Stimulated activated CD4-positive, alpha-beta T cell treated with anti-CD3 and anti-CD28 coated beads, TNF-alpha, amount 100 ng/mL, for 48 hours (primary cell): Measurements from ENCODE around the gene ZDHHC11.

Experiments used
- DNase-seq, 3 donors: peaks; one replicate each; pipeline ENCODE4 v3.0.0-alpha.2; 2020; ENCODE audit warnings: low read depth in 3 of 3

The ZDHHC11 gene

DNA sequence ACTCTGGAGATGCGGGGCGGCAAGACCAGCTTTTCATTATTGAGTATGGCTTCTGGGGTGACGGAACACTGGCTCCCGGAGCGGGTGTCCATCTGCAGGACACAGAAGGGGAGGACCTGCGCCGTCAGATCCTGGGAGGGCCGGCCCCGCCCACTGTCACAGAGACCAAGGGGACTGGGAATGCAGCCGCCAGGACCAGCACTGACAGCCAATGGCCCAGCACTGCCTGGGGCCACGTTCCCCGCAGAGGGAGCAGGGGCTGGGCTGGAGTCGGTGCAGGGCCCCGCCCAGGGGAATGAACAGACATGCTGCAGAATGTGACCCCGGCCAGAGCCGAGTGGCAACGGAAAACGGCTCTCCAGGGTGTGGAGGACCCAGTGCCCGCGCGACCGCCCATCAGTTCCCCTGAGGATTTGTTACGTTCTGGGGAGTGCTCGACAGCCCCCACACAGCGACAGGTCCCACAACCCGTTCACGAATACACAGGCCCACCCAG lies at the start of gene ZDHHC11:
TSS of gene ZDHHC11 (minus strand) at position 476 of the 496 bp plus-strand sequence. CDS start at position 92, 384 bp downstream.
- no peak for DNase-seq

- DNase-seq = no peak
Observed at GRCh38 chr5:893711-894110, 42.9 kb upstream of the ZDHHC11 start.

GRCh38 chr5:893137-893506 lies 42.3 kb upstream of the ZDHHC11 start:
- no peak for DNase-seq

DNA sequence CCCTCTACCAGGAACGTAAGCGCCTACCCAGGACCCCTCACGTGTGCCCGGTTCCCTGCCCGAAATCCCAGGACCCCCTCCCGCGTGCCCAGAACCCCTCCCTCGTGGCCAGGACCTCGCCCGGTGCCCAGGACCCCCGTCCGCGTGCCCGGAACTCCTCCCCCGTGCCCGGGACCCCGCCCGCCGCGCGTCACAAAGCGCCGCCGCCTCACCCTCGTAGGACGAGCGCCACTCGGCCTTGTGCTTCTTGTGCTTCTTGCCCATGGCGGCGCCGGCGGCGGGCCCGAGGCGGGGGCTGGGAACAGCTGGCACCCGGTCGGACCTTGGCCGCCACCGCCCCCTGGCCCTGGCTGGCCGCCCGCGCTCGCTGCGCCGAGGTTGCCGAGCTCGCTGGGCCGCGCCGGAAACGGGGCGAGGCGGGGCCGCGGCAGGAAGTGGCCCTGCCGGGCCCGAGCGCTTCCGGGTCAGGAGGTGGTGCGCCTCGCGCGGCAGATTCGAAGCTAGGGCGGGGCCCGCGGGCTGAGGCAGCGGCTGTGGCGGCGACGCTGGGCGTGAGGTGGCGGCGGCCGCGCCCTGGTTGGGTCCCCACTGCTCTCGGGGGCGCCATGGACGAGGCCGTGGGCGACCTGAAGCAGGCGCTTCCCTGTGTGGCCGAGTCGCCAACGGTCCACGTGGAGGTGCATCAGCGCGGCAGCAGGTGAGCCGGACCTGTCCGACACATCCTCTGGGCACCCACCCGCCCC lies 41.8 kb upstream of the ZDHHC11 start, which contains the start of the genes BRD9 and TRIP13:
TSS of gene BRD9 (minus strand) at position 408 of the 743 bp plus-strand sequence. CDS start at position 264, 144 bp downstream.
TSS of gene TRIP13 (plus strand) at position 491 of the 743 bp plus-strand sequence. CDS start at position 606, 115 bp downstream.
- DNase-seq = peak; percentile 71 to 79 (median 77)

GRCh38 chr5:891837-892393 lies 41.1 kb upstream of the ZDHHC11 start:
- DNase-seq = no peak

GRCh38 chr5:891117-891836 lies 40.5 kb upstream of the ZDHHC11 start:
- DNase-seq = no peak

GRCh38 chr5:889075-889710 lies 38.4 kb upstream of the ZDHHC11 start:
- no peak for DNase-seq

DNA sequence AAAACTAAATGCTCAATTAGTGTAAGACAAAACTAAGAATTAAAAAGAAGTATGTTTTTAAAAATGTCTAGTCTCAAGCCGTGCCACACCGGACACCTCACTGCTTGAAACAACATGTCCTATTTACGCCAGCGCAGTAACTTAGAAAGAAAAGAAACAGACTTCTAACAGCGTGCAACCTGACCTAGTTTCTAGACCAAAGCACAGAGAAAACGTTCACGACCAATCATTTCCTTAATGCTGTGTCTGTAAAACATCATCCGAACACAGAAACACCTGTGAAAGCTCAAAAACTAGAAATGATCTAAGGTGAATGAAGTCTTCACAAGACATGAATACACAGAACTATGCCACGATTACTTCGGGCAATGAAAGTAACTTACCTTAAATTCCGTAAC lies 37.9 kb upstream of the ZDHHC11 start:
- no peak for DNase-seq

DNA sequence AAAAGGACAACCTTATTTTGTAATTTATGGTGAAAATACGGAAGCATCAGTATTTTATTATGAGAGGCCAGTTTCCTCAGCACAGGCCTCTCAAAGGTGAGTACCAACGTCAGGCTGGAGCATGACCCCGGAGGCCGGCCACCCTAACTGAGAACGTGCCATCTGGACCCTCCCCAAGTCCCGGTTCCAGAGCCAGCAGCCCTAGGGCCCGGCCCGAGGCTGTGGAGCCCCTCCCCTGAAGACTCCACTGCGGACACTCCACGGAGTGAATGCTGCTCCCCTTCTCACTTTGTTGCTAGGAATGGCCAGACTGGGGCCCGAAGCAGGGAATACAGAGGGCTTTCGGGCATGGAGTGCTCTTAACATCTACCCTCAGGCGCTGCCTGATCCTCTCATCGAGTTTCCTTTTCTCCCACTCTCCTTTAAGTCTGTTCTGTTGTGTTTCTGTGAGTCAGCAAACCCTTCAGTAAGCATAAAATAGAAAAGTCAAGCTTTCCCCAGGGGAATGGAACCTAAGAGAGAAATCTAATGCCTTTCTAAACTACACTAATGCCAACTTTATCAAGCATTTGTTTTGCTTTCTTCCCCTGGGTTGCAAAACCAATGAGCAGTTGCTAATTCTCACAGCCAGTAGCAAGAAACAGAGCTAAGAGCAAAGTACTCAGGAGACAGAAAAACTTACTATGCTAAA lies 37.3 kb upstream of the ZDHHC11 start:
- no peak for DNase-seq

DNA sequence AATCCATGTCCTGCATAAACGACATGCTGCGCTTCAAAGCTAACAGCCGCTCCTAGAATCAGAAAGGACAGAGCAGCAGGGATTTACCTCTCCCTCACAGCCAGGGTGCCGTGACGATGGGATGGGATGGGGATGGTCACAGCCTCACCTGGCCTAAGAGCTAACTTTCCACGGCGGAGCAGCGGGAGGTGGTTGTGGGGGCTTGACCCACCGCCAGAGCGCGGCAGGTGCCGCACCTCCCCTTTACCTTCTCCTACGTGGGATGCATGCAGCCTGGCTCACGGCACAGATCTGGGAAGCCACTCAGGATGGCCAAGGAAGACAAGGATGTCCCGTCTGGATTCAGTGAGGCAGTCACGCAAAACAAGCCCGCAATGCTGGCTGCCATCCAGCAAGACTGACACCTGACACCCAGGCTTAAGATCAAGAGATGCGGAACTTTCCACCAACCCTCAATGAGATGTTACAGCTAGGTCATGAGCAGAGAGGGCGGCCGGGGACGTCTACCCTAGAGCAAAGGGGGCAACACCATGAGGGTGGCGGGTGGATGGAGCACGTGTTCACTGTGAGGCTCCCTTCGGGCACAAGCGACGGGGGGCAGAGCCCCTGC lies 36.0 kb upstream of the ZDHHC11 start:
- DNase-seq = no peak

- no peak for DNase-seq
Observed at GRCh38 chr5:886036-886435, 35.2 kb upstream of the ZDHHC11 start.

GRCh38 chr5:885529-885928 lies 34.7 kb upstream of the ZDHHC11 start:
- DNase-seq = no peak

DNA sequence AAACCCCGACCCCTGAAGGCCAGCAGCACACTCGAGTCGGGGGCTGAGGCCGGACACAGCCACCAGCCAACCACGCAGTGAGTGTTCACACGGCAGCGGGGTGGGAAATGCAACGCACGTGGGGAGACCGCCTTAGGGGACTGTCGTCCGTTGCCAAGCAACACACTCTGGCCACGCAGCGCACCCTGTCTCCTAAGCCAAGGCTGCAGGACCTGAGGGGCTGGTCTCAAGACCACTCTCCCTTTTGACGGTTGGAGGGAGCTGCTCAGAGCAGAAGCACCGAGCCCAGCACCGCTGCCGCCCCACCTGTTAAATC lies 34.3 kb upstream of the ZDHHC11 start:
- no peak for DNase-seq

DNA sequence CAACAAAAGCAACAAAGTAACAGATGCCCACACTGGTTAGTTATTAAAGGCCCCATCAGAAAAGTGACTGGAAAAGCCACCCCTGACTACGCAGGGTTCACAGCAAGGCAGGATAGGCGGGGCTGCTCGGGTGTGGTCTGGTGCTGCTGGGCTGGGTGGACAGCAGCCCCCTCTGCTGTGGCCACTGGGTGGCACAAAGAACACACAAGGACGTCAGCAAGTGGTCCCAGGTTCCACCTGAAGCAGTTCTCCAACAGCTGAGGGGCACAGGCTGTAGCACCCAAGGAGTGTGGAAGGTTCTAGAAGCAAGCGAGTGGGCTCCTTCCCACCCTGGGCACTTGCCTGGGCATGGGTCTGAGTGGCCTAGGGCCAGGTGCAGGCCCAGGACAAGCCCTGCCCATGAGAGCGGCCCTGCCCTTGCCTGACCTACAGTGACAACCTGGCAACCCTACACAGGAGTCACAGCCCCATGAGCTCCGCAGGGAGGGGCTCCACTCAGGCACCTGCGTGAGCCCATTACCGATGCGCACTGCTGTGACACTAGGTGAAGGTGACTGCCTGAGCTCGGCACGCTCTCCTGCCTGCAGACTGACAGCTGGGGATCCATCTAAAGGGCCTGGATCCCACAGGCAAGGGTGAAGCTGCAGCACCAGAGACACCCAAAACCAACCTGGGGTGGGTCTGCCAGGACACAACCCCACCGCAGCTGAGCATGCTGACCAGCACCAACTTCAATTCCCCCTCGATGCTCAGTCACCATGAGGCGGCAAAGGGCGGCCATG lies 33.8 kb upstream of the ZDHHC11 start:
- DNase-seq = no peak

- no peak for DNase-seq
Observed at GRCh38 chr5:883475-884181, 32.8 kb upstream of the ZDHHC11 start.

DNA sequence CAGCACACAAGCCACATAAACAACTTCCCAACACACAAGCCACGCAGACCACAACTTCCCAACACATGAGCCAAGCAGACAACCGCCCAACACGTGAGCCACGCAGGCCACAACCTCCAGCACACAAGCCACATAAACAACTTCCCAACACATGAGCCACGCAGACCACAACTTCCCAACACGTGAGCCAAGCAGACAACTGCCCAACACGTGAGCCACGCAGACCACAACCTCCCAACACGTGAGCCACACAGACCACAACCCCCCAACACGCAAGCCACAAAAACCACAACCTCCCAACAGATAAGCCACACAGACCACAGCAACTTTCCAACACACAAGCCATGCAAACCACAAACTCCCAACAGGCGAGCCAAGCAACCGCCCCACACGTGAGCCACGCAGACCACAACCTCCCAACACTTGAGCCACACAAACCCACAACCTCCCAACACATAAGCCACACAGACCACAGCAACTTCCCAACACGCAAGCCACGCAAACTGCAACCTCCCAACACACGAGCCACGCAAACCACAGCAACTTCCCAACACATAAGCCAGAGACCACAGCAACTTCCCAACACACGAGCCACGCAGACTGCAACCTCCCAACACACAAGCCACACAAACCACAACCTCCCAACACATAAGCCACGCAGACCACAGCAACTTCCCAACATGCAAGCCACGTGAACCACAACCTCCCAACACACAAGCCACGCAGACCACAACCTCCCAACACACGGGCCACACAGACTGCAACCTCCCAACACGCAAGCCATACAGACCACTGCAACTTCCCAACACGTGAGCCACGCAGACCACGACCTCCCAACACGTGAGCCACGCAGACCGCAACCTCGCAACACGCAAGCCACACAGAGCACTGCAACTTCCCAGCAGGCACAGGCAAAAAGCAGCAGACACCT lies 31.7 kb upstream of the ZDHHC11 start:
- no peak for DNase-seq

DNA sequence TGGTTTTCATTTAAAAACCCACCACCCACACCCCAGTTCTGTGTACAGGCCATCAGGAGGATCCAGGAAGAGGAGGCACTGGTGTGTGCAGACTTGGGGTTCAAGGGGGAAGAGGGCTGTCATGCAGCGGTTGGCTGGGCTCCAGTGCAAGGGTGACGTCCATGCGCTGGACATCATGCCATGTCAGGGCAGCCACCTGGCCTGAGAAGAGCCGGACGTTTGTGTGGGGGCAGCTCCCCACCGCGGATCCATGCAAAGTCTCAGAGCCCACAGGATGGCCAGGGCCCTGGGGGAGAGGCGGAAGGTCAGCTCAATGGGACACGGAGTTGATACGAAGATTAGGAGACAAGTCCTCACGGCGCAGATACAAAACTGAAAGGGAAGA lies 30.8 kb upstream of the ZDHHC11 start:
- DNase-seq = no peak

DNA sequence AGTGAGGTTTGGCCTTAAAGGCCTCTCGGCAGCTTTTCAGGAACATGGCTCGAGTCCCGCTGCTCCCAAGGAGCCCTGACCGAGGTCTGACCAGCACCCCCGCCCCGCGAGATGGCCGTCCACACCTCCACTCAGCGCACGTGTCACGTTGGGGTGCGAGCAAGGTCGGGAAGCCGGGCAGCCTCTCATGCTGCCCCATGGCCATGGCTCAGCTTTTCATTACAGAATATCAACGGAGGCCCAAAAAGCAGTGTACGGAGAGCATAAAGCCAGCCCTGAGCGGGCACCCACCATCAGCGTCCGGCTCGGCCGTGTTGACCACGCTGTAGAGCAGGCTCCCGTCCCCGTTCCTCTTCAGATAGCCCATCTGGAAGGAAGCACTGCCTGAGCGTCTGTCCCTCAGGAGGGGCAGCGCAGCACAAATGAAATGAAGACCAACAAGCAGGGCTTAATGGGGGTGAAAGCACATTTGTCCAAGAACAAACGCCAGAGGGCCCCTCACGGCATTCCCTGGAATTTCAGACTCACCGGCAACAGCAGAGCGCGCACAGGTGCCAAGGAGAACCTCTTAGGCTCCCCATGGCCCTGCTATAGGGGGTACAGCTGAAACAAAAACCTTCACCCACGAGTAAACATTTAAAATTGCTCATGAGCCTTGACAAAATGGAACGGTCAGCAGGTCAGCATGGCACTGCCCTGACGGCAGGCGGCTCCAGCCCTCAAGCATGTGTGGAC lies 30.2 kb upstream of the ZDHHC11 start:
- no peak for DNase-seq
